ENCODE results near the gene SLC5A10.

The SLC5A10 gene

GRCh38 chr17:19004421-19005136, 52.6 kb downstream of the SLC5A10 start, which contains the start of gene FAM83G:
TSS of gene FAM83G (minus strand) at chr17:19004764. CDS start at chr17:19004041, 723 bp downstream.
- peak; percentile 80 for DNase-seq (ENCODE audit: low read depth)

GRCh38 chr17:19005137-19005773, 53.3 kb downstream of the SLC5A10 start:
- DNase-seq (ENCODE audit: low read depth), result no peak

GRCh38 chr17:19005789-19006430, 53.9 kb downstream of the SLC5A10 start:
- DNase-seq (ENCODE audit: low read depth), result no peak

GRCh38 chr17:19006698-19007097, 54.7 kb downstream of the SLC5A10 start:
- DNase-seq (ENCODE audit: low read depth), result no peak

- no peak for DNase-seq (ENCODE audit: low read depth)
Measured at GRCh38 chr17:19009970-19010369, 58.0 kb downstream of the SLC5A10 start.

- DNase-seq (ENCODE audit: low read depth), result no peak
Measured at GRCh38 chr17:19010729-19011505, 59.0 kb downstream of the SLC5A10 start.

GRCh38 chr17:19011581-19011980, 59.6 kb downstream of the SLC5A10 start:
- no peak for DNase-seq (ENCODE audit: low read depth)

GRCh38 chr17:19012171-19013080, 60.5 kb downstream of the SLC5A10 start:
- no peak for DNase-seq (ENCODE audit: low read depth)

- DNase-seq (ENCODE audit: low read depth), result no peak
Measured at GRCh38 chr17:19013226-19013625, 61.3 kb downstream of the SLC5A10 start.

GRCh38 chr17:19013806-19014627, 62.1 kb downstream of the SLC5A10 start:
- DNase-seq (ENCODE audit: low read depth), result no peak

- DNase-seq (ENCODE audit: low read depth), result no peak
Measured at GRCh38 chr17:19014628-19015215, 62.8 kb downstream of the SLC5A10 start.

GRCh38 chr17:19015428-19015827, 63.5 kb downstream of the SLC5A10 start:
- no peak for DNase-seq (ENCODE audit: low read depth)

- no peak for DNase-seq (ENCODE audit: low read depth)
Measured at GRCh38 chr17:19016297-19016696, 64.3 kb downstream of the SLC5A10 start.

GRCh38 chr17:19016881-19017280, 64.9 kb downstream of the SLC5A10 start:
- DNase-seq (ENCODE audit: low read depth), result no peak

GRCh38 chr17:19017401-19017800, 65.4 kb downstream of the SLC5A10 start:
- DNase-seq (ENCODE audit: low read depth), result no peak

GRCh38 chr17:19017804-19018599, 66.0 kb downstream of the SLC5A10 start:
- no peak for DNase-seq (ENCODE audit: low read depth)

GRCh38 chr17:19018600-19018950, 66.6 kb downstream of the SLC5A10 start:
- no peak for DNase-seq (ENCODE audit: low read depth)

GRCh38 chr17:19019041-19019941, 67.3 kb downstream of the SLC5A10 start:
- DNase-seq (ENCODE audit: low read depth), result no peak
